Fibroblast of lung (primary cell): ENCODE results near the gene PTPRM. TPM values are rescaled to one million over a fixed set of nuclear protein-coding genes. Genes with fewer than 3 reads are reported as not detected.

ENCODE experiments used
- DNase-seq, 2 donors: peaks; one replicate each; pipeline versions ENCODE4 v3.0.0 to v3.0.0-alpha.2; 2010; ENCODE audit warnings: low read depth in 2 of 2
- H2AFZ ChIP-seq: 2 replicates; pipeline ENCODE4 v1.5.1; 2012; ENCODE audit warnings: low read length, control low read depth, inconsistent platforms
- H3K27ac ChIP-seq: 2 replicates; pipeline ENCODE4 v1.5.1; 2011; ENCODE audit warnings: low read length, control low read depth; ENCODE audit not compliant: insufficient read depth
- H3K27me3 ChIP-seq: 2 replicates; pipeline ENCODE4 v1.5.1; 2011; ENCODE audit warnings: mild to moderate bottlenecking, low read length; ENCODE audit not compliant: control insufficient read depth, insufficient read depth
- H3K36me3 ChIP-seq: 2 replicates; pipeline ENCODE4 v1.5.1; 2011; ENCODE audit warnings: low read length; ENCODE audit not compliant: control insufficient read depth, insufficient read depth
- H3K4me1 ChIP-seq: 2 replicates; pipeline ENCODE4 v1.5.1; 2011; ENCODE audit warnings: low read length; ENCODE audit not compliant: control insufficient read depth, insufficient read depth; ENCODE audit errors: extremely low read depth
- H3K4me2 ChIP-seq: 2 replicates; pipeline ENCODE4 v1.5.1; 2011; ENCODE audit warnings: low read length, control low read depth; ENCODE audit not compliant: insufficient read depth; ENCODE audit errors: extremely low read depth
- H3K4me3 ChIP-seq, 4 experiments: fragments of 200-600 bp in 1 of 4; sonication (generic) in 1 of 4; replicated peaks in 1 of 4; 2 replicates each; pipeline ENCODE4 v1.5.1; 2011 to 2016; ENCODE audit warnings: low read length in 4 of 4, low read depth in 3 of 4, mild to moderate bottlenecking in 3 of 4, control low read depth in 2 of 4, inconsistent platforms in 1 of 4, mixed read lengths in 1 of 4; ENCODE audit not compliant: insufficient read depth in 1 of 4; ENCODE audit errors: control extremely low read depth in 1 of 4
- H3K79me2 ChIP-seq: 2 replicates; pipeline ENCODE4 v1.5.1; 2012; ENCODE audit warnings: mild to moderate bottlenecking, low read length, inconsistent platforms; ENCODE audit not compliant: control insufficient read depth, insufficient read depth
- H3K9ac ChIP-seq: 2 replicates; pipeline ENCODE4 v1.5.1; 2011; ENCODE audit warnings: mild to moderate bottlenecking, low read length, control low read depth; ENCODE audit not compliant: insufficient read depth
- H3K9me3 ChIP-seq: 2 replicates; pipeline ENCODE4 v1.5.1; 2012; ENCODE audit warnings: low read depth, low read length; ENCODE audit not compliant: control insufficient read depth, insufficient read depth
- H4K20me1 ChIP-seq: 2 replicates; pipeline ENCODE4 v1.5.1; 2011; ENCODE audit warnings: low read length; ENCODE audit not compliant: control insufficient read depth, insufficient read depth; ENCODE audit errors: extremely low read depth
- CTCF ChIP-seq, 2 donors: IDR thresholded peaks in 1 of 2; conservative IDR thresholded peaks in 1 of 2; 1 replicate in 1 of 2; 2 replicates in 1 of 2; pipeline ENCODE4 v1.5.1; 2011 to 2012; ENCODE audit warnings: low read length in 2 of 2, control low read depth in 1 of 2, inconsistent platforms in 1 of 2, low read depth in 1 of 2, mild to moderate bottlenecking in 1 of 2
- EZH2 ChIP-seq: IDR thresholded peaks from 2 replicates; pipeline ENCODE4 v1.5.1; 2012; ENCODE audit warnings: low read length, control low read depth, mild to moderate bottlenecking; ENCODE audit errors: missing control alignments
- polyA plus RNA-seq, 2 donors: library from polyadenylated mRNA; depleted of rRNA in 1 of 2; stranded (reverse) in 1 of 2; unstranded in 1 of 2; fragments of >200 nt; gene quantifications; 2 replicates each; pipeline ENCODE4 v1.2.1, GENCODE V29; 2011 to 2012; ENCODE audit warnings: missing spikeins in 1 of 2
- total RNA-seq: library from RNA; depleted of rRNA; stranded (reverse); fragments of >200 nt; gene quantifications from 2 replicates; pipeline ENCODE4 v1.2.1, GENCODE V29; 2014

The PTPRM gene
- total and polyA plus RNA-seq, 2 donors (not counting 1 experiment from before 2014, with no cell fraction given), result 86.6 to 87.0 TPM

- DNase-seq, result no peak
- H3K36me3 ChIP-seq, result no peaks in the 10 kb centered on the region
Measured at GRCh38 chr18:7686278-7686677, 119.2 kb downstream of the PTPRM start.

GRCh38 chr18:7688580-7688979, 121.5 kb downstream of the PTPRM start:
- H3K4me3 ChIP-seq, result no peak overlapping the region
- H3K4me2 ChIP-seq, result no peak overlapping the region
- no peaks in the 10 kb centered on the region for H4K20me1 ChIP-seq
- no peaks in the 10 kb centered on the region for H3K9me3 ChIP-seq
- no peak overlapping the region for H2AFZ ChIP-seq
- H3K27me3 ChIP-seq, result no peaks in the 10 kb centered on the region
- no peaks in the 10 kb centered on the region for H3K36me3 ChIP-seq
- H3K9ac ChIP-seq, result no peak overlapping the region
- no peaks in the 10 kb centered on the region for H3K4me1 ChIP-seq
- H3K27ac ChIP-seq, result no peak overlapping the region
- no peak for DNase-seq
- TF ChIP-seq EZH2, result no peak
- no peak for TF ChIP-seq CTCF (conservative IDR thresholded peaks at IDR 0.05 in 1 of 2, IDR thresholded peaks at IDR 0.05 in 1 of 2; ENCODE audit: low read depth in 1 of 2, low read length in 2 of 2)
- no peaks in the 10 kb centered on the region for H3K79me2 ChIP-seq

More at GRCh38 chr18:7686278-7686677, 119.2 kb downstream of the PTPRM start:
- Histone ChIP-seq H3K9me3 (no peaks in the 10 kb centered on the region), H3K79me2 (no peaks in the 10 kb centered on the region), H3K27me3 (no peaks in the 10 kb centered on the region), H3K4me3 (no peak overlapping the region), H3K9ac (no peak overlapping the region), H3K4me1 (no peaks in the 10 kb centered on the region), H3K4me2 (no peak overlapping the region), H2AFZ (no peak overlapping the region), H3K27ac (no peak overlapping the region), H4K20me1 (no peaks in the 10 kb centered on the region)
- TF ChIP-seq EZH2 (no peak), CTCF (conservative IDR thresholded peaks at IDR 0.05 in 1 of 2, IDR thresholded peaks at IDR 0.05 in 1 of 2; ENCODE audit: low read depth in 1 of 2, low read length in 2 of 2) (no peak)

- no peaks in the 10 kb centered on the region for H4K20me1 ChIP-seq
- no peaks in the 10 kb centered on the region for H3K4me1 ChIP-seq
- no peaks in the 10 kb centered on the region for H3K9me3 ChIP-seq
- no peaks in the 10 kb centered on the region for H3K36me3 ChIP-seq
- H3K4me2 ChIP-seq, result no peak overlapping the region
- no peak overlapping the region for H3K27ac ChIP-seq
- H3K4me3 ChIP-seq, result no peak overlapping the region
- H3K79me2 ChIP-seq, result no peaks in the 10 kb centered on the region
- DNase-seq, result no peak
- no peaks in the 10 kb centered on the region for H3K27me3 ChIP-seq
- TF ChIP-seq EZH2, result no peak
- no peak for TF ChIP-seq CTCF (conservative IDR thresholded peaks at IDR 0.05 in 1 of 2, IDR thresholded peaks at IDR 0.05 in 1 of 2; ENCODE audit: low read depth in 1 of 2, low read length in 2 of 2)
- H3K9ac ChIP-seq, result no peak overlapping the region
- no peak overlapping the region for H2AFZ ChIP-seq
Measured at GRCh38 chr18:7691206-7691605, 124.1 kb downstream of the PTPRM start.
